Umbilical cord (tissue), 2 donors: ENCODE data around the gene KRTAP3-1. TPM values are rescaled to one million over a fixed set of nuclear protein-coding genes. Genes with fewer than 3 reads are reported as not detected.

Experiments used
- DNase-seq: peaks from one replicate; pipeline ENCODE4 v3.0.0-alpha.2; 2015; ENCODE audit warnings: low spot score
- total RNA-seq: library from RNA; depleted of rRNA; stranded (reverse); fragments of >200 nt; gene quantifications from one replicate; pipeline ENCODE4 v1.2.3, GENCODE V29; 2014; ENCODE audit warnings: low replicate concordance; ENCODE audit not compliant: insufficient read depth

The KRTAP3-1 gene
- total RNA-seq, 1 donor from 2014 or later, result not detected

DNA sequence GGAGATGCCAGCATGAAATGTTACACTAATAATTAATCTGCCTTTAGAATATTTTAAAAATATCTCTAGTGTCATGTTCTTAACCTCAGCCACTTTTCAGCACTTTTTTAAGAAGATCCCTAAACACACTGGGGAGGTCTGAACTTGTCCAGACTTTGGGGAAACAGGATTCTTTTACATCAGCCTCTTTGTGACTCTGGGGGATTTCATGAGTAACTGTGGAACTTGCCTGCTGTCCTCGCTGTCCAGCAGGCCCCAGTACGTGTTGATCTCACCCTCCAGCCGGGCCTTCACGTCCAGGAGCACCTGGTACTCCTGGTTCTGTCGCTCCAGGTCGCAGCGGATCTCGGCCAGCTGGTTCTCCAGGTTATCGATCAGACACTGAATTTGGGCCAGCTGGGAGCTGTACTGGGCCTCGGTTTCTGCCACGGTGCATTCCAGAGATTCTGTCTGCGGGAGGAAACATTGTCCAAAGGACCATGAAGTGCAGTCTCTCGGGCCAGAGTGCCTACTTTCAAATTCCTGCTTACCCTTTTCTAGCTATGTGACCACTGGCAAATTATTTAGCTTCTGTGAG lies 30.3 kb downstream of the KRTAP3-1 start:
- DNase-seq, result peak; percentile 26

- DNase-seq, result no peak
These were observed 33.4 kb downstream of the KRTAP3-1 start for GRCh38 chr17:40975516-40975915.

DNA sequence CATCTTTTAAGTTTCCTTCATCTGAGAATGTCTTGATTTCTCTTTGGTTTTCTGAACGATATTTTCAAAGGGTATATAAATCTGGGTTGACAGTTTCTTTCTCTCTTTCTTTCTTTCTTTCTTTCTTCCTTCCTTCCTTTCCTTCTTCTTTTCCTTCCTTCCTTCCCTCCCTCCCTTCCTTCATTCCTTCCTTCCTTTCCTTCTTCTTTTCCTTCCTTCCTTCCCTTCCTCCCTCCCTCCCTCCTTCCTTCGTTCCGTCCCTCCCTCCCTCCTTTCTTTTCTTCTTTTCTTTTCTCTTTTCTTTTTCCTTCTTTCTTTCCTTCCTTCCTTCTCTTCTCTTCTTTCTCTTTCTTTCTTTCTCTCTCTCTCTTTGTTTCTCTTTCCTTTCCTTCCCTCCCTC lies 34.6 kb downstream of the KRTAP3-1 start:
- no peak for DNase-seq

- DNase-seq, result peak; percentile 24
These were observed 41.3 kb downstream of the KRTAP3-1 start for GRCh38 chr17:40967582-40967981.

DNA sequence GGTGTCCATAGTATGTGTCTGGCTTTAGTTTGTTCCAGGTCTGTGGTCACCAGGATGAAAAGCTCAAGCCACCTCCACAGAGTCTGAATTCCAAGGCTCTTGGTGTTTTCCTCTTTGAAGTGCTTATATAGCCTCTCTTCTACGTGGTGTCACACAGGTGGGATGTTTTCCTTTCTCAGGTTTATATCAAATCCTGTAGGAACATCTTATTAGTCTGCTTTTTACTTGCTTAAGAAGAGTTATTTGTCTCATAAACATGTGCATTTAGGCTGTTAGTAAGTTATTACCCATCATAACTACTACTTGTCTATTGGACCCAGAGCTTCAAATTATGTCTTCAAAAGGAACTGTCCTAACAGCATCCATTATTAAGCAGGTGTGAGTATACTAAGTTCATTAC lies 42.1 kb downstream of the KRTAP3-1 start, which contains the start of gene KRT39:
Gene KRT39, minus strand, starts transcription at position 101 of the 400 bp plus-strand sequence. Its CDS starts 92 bp downstream, at position 9.
- DNase-seq, result no peak

DNA sequence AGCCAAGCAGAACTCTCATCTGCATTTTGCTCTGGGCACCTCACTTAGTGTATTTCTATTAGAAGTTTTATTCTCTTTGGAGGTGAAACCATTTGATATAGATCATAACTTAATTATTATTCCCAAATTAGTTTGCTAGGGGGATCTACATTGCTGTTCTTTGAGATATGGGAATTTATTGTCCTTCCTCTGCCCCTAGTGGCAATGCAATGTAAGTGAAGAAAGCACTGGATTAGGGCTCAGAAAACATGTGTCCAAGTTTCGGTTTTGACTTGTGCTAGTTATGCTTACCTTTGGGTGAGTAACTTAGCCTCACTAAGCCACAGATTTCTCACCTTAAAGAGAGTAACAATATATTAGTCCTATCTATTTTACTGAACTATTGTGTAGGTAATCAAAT lies 45.1 kb downstream of the KRTAP3-1 start:
- DNase-seq, result no peak

DNA sequence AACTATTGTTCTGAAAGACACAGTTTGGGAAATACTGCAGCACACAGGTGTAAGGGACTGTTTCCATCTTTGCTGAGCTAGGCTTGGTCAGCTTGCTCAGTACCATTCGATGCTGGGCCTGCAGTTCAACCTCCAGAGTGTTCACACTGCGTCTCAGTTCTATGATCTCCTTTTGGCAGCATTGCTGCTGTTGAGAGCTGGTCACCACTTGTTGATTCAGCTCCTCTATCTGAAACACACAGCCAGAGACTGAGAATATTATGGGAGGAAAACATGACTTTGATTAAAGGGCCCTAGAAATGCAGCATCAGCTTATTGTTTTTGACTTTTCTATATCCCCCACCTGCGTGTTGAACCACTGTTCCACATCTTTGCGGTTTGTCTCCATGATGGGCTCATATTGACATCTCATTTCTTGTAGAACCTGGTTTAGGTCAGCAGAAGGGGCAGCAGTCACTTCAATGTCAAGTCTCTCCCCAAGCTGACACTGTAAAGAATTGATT lies 46.8 kb downstream of the KRTAP3-1 start:
- no peak for DNase-seq

DNA sequence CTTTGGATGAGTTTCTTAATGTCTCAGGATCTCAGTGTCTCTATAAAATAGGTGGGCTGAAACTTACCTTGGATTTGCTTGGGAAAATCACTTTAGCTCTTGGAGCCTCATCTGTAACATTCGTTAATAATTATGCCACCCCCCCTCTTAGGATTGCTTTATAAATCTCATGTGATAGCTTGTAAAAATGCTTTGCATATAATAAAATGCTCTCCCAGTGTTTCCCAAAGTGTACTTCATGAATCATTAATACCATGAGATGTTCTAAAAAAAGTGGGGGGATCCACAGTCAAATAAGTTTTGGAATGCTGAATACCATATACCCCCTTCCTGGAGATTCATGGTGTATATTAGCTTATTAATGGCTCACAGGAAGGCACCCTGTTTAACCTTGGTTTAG lies 47.3 kb downstream of the KRTAP3-1 start:
- no peak for DNase-seq

DNA sequence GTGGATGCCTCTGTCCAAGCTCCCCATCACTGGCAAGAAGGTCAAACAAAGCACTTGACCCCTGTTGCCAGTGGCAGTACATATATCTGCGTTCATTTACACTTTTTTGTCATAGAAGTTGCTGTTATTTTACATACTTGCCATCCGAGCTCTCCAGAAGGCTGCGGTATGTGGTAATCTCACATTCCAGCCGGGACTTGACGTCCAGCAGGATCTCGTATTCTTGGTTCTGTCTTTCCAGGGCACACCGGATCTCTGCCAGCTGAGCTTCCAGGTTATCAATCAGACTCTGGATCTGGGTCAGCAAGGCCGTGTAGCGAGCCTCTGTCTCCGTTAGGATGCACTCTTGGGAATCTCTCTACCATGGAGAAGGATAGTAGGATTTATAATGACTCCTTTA lies 48.8 kb downstream of the KRTAP3-1 start:
- DNase-seq, result peak; percentile 53

Other genes with a start within 250 kb of the KRTAP3-1 start
- gene KRT26, start 236.9 kb downstream of the KRTAP3-1 start, total RNA-seq, result 8.2 TPM
- not detected for gene KRT27, start 226.6 kb downstream of the KRTAP3-1 start, total RNA-seq
- 3.6 TPM for gene KRT28, start 209.2 kb downstream of the KRTAP3-1 start, total RNA-seq
- gene KRT10, start 186.5 kb downstream of the KRTAP3-1 start, total RNA-seq, result 45.7 TPM
- 4.6 TPM for gene KRT12, start 141.9 kb downstream of the KRTAP3-1 start, total RNA-seq
- 3.4 TPM for gene KRT20, start 123.9 kb downstream of the KRTAP3-1 start, total RNA-seq
- 24.3 TPM for gene KRT23, start 71.5 kb downstream of the KRTAP3-1 start, total RNA-seq
- gene KRT39, start 42.2 kb downstream of the KRTAP3-1 start, total RNA-seq, result 2.4 TPM
- not detected for gene KRT40, start 24.8 kb downstream of the KRTAP3-1 start, total RNA-seq
- not detected for gene KRTAP3-3, start 15.0 kb downstream of the KRTAP3-1 start, total RNA-seq
- gene KRTAP3-2, start 9.2 kb downstream of the KRTAP3-1 start, total RNA-seq, result 31.1 TPM
- gene KRTAP1-5, start 18.1 kb upstream of the KRTAP3-1 start, total RNA-seq, result not detected
- gene KRTAP1-4, start 21.1 kb upstream of the KRTAP3-1 start, total RNA-seq, result not detected
- gene KRTAP1-3, start 25.7 kb upstream of the KRTAP3-1 start, total RNA-seq, result not detected
- not detected for gene KRTAP1-1, start 32.3 kb upstream of the KRTAP3-1 start, total RNA-seq
- gene KRTAP2-1, start 38.2 kb upstream of the KRTAP3-1 start, total RNA-seq, result not detected
- 8.4 TPM for gene KRTAP2-2, start 46.1 kb upstream of the KRTAP3-1 start, total RNA-seq
- 20.5 TPM for gene KRTAP2-3, start 51.0 kb upstream of the KRTAP3-1 start, total RNA-seq
- not detected for gene KRTAP2-4, start 56.8 kb upstream of the KRTAP3-1 start, total RNA-seq
- gene KRTAP4-7, start 75.0 kb upstream of the KRTAP3-1 start, total RNA-seq, result not detected
- gene KRTAP4-8, start 89.0 kb upstream of the KRTAP3-1 start, total RNA-seq, result not detected
- gene KRTAP4-16, start 93.1 kb upstream of the KRTAP3-1 start, total RNA-seq, result not detected
- not detected for gene KRTAP4-9, start 96.3 kb upstream of the KRTAP3-1 start, total RNA-seq
- 3.4 TPM for gene KRTAP4-11, start 109.2 kb upstream of the KRTAP3-1 start, total RNA-seq
- not detected for gene KRTAP4-12, start 115.1 kb upstream of the KRTAP3-1 start, total RNA-seq
- 1.2 TPM for gene KRTAP4-6, start 131.4 kb upstream of the KRTAP3-1 start, total RNA-seq
- gene KRTAP4-5, start 140.7 kb upstream of the KRTAP3-1 start, total RNA-seq, result 5.5 TPM
- 2.6 TPM for gene KRTAP4-4, start 151.6 kb upstream of the KRTAP3-1 start, total RNA-seq
- gene KRTAP4-3, start 159.1 kb upstream of the KRTAP3-1 start, total RNA-seq, result 1.4 TPM
- not detected for gene KRTAP4-2, start 169.1 kb upstream of the KRTAP3-1 start, total RNA-seq
- 1.9 TPM for gene KRTAP4-1, start 175.8 kb upstream of the KRTAP3-1 start, total RNA-seq
- 1.4 TPM for gene KRTAP9-1, start 180.8 kb upstream of the KRTAP3-1 start, total RNA-seq
- not detected for gene KRTAP9-2, start 217.5 kb upstream of the KRTAP3-1 start, total RNA-seq
- gene KRTAP9-3, start 223.3 kb upstream of the KRTAP3-1 start, total RNA-seq, result not detected
- not detected for gene KRTAP9-8, start 228.9 kb upstream of the KRTAP3-1 start, total RNA-seq
- 1.2 TPM for gene KRTAP9-4, start 240.6 kb upstream of the KRTAP3-1 start, total RNA-seq
- gene KRTAP9-9, start 246.3 kb upstream of the KRTAP3-1 start, total RNA-seq, result not detected